ENCODE data around the gene RILP.

The RILP gene

GRCh38 chr17:1597861-1598342 lies 51.8 kb downstream of the RILP start:
- no peak for DNase-seq

All from activated CD4-positive, alpha-beta T cell treated with anti-CD3 and anti-CD28 coated beads, Interleukin-2, amount 50 U/mL, for 16 hours (primary cell).